ENCODE results near the gene CYP4F2.
"Not testable (repeated sequence)": the region's sequence is repeated elsewhere in the genome, so short reads cannot be mapped to it uniquely, and the experiment has no call there.

Gene CYP4F2

DNA sequence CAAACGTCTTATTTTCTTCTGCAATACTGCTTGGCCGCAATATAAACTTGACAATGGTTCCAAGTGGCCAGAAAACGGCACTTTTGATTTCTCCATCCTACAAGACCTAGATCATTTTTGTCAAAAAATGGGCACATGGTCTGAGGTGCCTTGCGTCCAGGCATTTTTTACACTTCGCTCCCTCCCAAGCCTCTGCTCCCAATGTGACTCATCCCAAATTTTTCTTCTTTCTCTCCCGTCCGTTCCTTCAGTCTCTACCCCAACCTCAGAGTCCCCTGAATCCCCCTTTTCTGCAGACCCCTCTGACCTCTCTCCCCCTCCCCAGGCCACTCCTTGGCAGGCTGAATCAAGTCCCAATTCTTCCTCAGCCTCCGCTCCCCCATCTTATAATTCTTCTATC, 68.1 kb downstream of the CYP4F2 start:
- ChIA-PET CTCF (no interaction called here), POLR2A (no interaction called here)
- TF ChIP-seq, protein P1, sequence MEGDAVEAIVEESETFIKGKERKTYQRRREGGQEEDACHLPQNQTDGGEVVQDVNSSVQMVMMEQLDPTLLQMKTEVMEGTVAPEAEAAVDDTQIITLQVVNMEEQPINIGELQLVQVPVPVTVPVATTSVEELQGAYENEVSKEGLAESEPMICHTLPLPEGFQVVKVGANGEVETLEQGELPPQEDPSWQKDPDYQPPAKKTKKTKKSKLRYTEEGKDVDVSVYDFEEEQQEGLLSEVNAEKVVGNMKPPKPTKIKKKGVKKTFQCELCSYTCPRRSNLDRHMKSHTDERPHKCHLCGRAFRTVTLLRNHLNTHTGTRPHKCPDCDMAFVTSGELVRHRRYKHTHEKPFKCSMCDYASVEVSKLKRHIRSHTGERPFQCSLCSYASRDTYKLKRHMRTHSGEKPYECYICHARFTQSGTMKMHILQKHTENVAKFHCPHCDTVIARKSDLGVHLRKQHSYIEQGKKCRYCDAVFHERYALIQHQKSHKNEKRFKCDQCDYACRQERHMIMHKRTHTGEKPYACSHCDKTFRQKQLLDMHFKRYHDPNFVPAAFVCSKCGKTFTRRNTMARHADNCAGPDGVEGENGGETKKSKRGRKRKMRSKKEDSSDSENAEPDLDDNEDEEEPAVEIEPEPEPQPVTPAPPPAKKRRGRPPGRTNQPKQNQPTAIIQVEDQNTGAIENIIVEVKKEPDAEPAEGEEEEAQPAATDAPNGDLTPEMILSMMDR (IDR thresholded peaks at IDR 0.05; ENCODE audit: control extremely low read depth, extremely low read depth, low read depth, missing control alignments), result no peak
- no peak for DNase-seq (ENCODE audit: extremely low spot score)

DNA sequence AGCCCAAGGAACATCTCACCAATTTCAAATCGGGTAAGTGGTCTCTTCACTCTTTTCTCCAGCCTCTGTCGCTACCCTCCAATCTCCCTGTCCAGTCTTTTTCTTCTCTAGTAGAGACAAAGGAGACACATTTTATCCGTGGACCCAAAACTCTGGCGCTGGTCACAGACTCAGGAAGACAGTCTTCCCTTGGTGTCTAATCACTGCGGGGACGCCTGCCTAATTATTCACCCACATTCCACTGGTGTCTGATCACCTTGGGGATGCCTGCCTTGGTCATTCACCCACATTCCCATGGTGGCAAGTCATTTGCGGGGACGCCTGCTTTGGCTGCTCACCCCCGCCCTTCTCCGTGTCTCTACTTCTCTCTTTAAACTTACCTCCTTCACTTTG, 68.6 kb downstream of the CYP4F2 start:
- ChIA-PET CTCF (no interaction called here), POLR2A (no interaction called here)
- no peak for DNase-seq (ENCODE audit: extremely low spot score)
- TF ChIP-seq, protein P1 (IDR thresholded peaks at IDR 0.05; ENCODE audit: control extremely low read depth, extremely low read depth, low read depth, missing control alignments), result no peak

DNA sequence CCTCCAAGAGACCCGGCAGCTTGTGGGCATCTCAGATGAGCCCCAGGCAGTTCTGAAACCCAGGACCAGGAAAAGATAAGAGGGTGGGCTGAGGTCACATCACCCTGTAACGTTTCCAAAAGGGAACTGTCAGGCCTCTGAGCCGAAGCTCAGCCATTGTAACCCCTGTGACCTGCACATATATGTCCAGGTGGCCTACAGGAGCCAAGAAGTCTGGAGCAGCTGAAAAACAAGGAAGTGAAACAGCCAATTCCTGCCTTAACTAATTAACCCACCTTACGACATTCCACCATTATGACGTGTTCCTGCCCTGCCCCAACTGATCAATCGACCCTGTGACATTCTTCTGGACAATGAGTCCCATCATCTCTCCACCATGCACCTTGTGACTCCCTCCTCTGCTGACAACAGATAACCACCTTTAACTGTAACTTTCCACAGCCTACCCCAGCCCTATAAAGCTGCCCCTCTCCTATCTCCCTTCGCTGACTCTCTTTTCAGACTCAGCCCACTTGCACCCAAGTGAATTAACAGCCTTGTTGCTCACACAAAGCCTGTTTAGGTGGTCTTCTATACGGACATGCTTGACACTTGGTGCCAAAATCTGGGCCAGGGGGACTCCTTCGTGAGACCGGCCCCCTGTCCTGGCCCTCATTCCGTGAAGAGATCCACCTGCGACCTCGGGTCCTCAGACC, 69.1 kb downstream of the CYP4F2 start:
- POLR2A ChIA-PET; CTCF ChIA-PET; DNase-seq (ENCODE audit: extremely low spot score): not testable (repeated sequence)

DNA sequence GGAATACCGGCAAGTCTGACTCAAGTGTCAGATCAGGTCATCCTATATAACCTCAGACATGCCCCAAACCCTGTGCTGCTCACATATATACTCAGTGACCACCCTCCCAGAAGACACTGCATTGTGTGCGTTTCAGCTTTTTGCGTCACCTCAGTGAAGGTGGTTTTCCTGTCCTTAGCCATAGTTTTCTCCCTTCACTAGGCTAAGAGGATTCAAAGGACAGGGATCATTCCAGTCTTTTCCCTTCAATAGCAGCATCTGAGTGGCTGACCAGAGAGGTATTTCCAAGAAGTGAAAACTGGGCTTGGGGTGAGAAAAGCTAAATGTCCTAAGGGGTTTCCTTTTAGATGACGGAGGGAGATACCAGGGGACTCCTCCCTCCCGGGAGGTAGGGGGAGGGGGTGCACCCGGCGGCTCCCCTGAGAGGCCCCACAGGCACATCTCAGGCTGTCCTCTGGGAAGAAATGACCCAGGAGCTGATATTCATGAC, 69.7 kb downstream of the CYP4F2 start:
- POLR2A ChIA-PET, result no interaction called here
- CTCF ChIA-PET, result no interaction called here
- no peak for DNase-seq (ENCODE audit: extremely low spot score)
- TF ChIP-seq, protein P1 (IDR thresholded peaks at IDR 0.05; ENCODE audit: control extremely low read depth, extremely low read depth, low read depth, missing control alignments), result no peak

All from GM10248 (cell line).